Activated CD4-positive, alpha-beta T cell treated with anti-CD3 and anti-CD28 coated beads, Interleukin-2, Interleukin-4, amounts not matched to agents 100 ng/mL and 50 ng/mL, durations not matched to agents 16 hours and 8 hours (primary cell): Measurements from ENCODE around the gene MYH11.
"Not testable (repeated sequence)": the region's sequence is repeated elsewhere in the genome, so short reads cannot be mapped to it uniquely, and the experiment has no call there.

Experiments used
- DNase-seq: peaks from one replicate; pipeline ENCODE4 v3.0.0-alpha.2; 2020; ENCODE audit warnings: low spot score

Gene MYH11

GRCh38 chr16:15749985-15750384 is 106.8 kb downstream of the MYH11 start:
- no peak for DNase-seq

- no peak for DNase-seq
Observed at GRCh38 chr16:15749371-15749770, 107.5 kb downstream of the MYH11 start.

- no peak for DNase-seq
Observed at GRCh38 chr16:15748654-15749053, 108.2 kb downstream of the MYH11 start.

GRCh38 chr16:15747937-15748336 is 108.9 kb downstream of the MYH11 start:
- DNase-seq: no peak

- DNase-seq: no peak
Observed at GRCh38 chr16:15746332-15746731, 110.5 kb downstream of the MYH11 start.

GRCh38 chr16:15743657-15744056 is 113.2 kb downstream of the MYH11 start:
- no peak for DNase-seq

GRCh38 chr16:15742716-15743115 is 114.1 kb downstream of the MYH11 start:
- DNase-seq: no peak

GRCh38 chr16:15741207-15741871 is 115.5 kb downstream of the MYH11 start:
- DNase-seq: no peak

- no peak for DNase-seq
Observed at GRCh38 chr16:15739950-15740349, 116.9 kb downstream of the MYH11 start.

- DNase-seq: no peak
Observed at GRCh38 chr16:15739464-15739863, 117.4 kb downstream of the MYH11 start.

GRCh38 chr16:15737140-15737644 is 119.6 kb downstream of the MYH11 start:
- DNase-seq: no peak

GRCh38 chr16:15736529-15736928 is 120.3 kb downstream of the MYH11 start:
- no peak for DNase-seq

- no peak for DNase-seq
Observed at GRCh38 chr16:15735610-15736009, 121.2 kb downstream of the MYH11 start.

- DNase-seq: no peak
Observed at GRCh38 chr16:15732416-15732815, 124.4 kb downstream of the MYH11 start.

GRCh38 chr16:15729152-15729551 is 127.7 kb downstream of the MYH11 start:
- DNase-seq: no peak

- DNase-seq: not testable (repeated sequence)
Observed at GRCh38 chr16:15727697-15728096, 129.1 kb downstream of the MYH11 start.

- no peak for DNase-seq
Observed at GRCh38 chr16:15726715-15727114, 130.1 kb downstream of the MYH11 start.

GRCh38 chr16:15725641-15726240 is 131.1 kb downstream of the MYH11 start:
- no peak for DNase-seq

- no peak for DNase-seq
Observed at GRCh38 chr16:15723808-15724207, 133.0 kb downstream of the MYH11 start.

GRCh38 chr16:15721018-15721417 is 135.8 kb downstream of the MYH11 start:
- DNase-seq: no peak

GRCh38 chr16:15716694-15717447 is 140.0 kb downstream of the MYH11 start:
- no peak for DNase-seq

- DNase-seq: no peak
Observed at GRCh38 chr16:15715221-15715620, 141.6 kb downstream of the MYH11 start.
